ENCODE data around the gene BRD2. TPM values are rescaled to one million over a fixed set of nuclear protein-coding genes. Genes with fewer than 3 reads are reported as not detected.

Gene BRD2
- total and polyA plus RNA-seq, 7 experiments from 2014 or later, result 33.4 to 391 (median 342) TPM

GRCh38 chr6:33029328-33030184 lies 61.2 kb downstream of the BRD2 start:
- Mint-ChIP-seq H3K4me3 (peak overlapping the region in 1 of 10 donors; percentile 20), H3K4me1 (peaks cover 0 to 25% (median 0%) of the 10 kb centered on the region in 7 donors), H3K27me3 (peaks cover 3 to 51% (median 4%) of the 10 kb centered on the region in 5 donors), H3K36me3 (no peaks in the 10 kb centered on the region), H3K27ac (peak overlapping the region in 1 of 9 donors; percentile 85), H3K9me3 (peaks cover 0 to 4% (median under 1%) of the 10 kb centered on the region in 11 donors)
- H3K9me3 ChIP-seq (ENCODE audit: control insufficient read depth in 2 of 3, low read length in 3 of 3), result no peaks in the 10 kb centered on the region
- H3K27ac ChIP-seq (ENCODE audit: low read depth, low read length), result no peak overlapping the region
- POLR2A ChIA-PET, result no interaction called here
- CTCF ChIA-PET, result no interaction called here
- peaks cover 0 to 4% of the 10 kb centered on the region in 2 donors for H3K4me1 ChIP-seq (ENCODE audit: control insufficient read depth in 2 of 2, insufficient read depth in 2 of 2, low read length in 2 of 2)
- no peak overlapping the region for H3K4me3 ChIP-seq (ENCODE audit: low read length)
- ATAC-seq (peak; percentile 88), DNase-seq (no peak)
- intact Hi-C loops (cut with micrococcal nuclease), result loop anchor here in 1 of 2 donors (2.0 kb wide), 1 partner anchor 43 kb away; the partner anchor contains the start of gene HLA-DPA1
- H3K27me3 ChIP-seq (ENCODE audit: control insufficient read depth in 2 of 2, insufficient read depth in 2 of 2, low read length in 2 of 2), result no peaks in the 10 kb centered on the region
- no peaks in the 10 kb centered on the region for H3K36me3 ChIP-seq (ENCODE audit: control insufficient read depth in 2 of 3, insufficient read depth in 3 of 3, low read length in 3 of 3)

- Histone ChIP-seq H3K27me3 (ENCODE audit: control insufficient read depth in 2 of 2, insufficient read depth in 2 of 2, low read length in 2 of 2) (no peaks in the 10 kb centered on the region), H3K4me1 (ENCODE audit: control insufficient read depth in 2 of 2, insufficient read depth in 2 of 2, low read length in 2 of 2) (peaks cover 0 to 4% of the 10 kb centered on the region in 2 donors), H3K27ac (ENCODE audit: low read depth, low read length) (no peak overlapping the region), H3K36me3 (ENCODE audit: control insufficient read depth in 2 of 3, insufficient read depth in 3 of 3, low read length in 3 of 3) (no peaks in the 10 kb centered on the region), H3K9me3 (ENCODE audit: control insufficient read depth in 2 of 3, low read length in 3 of 3) (peaks cover 0 to 2% (median 0%) of the 10 kb centered on the region in 3 experiments), H3K4me3 (ENCODE audit: low read length) (no peak overlapping the region)
- Mint-ChIP-seq H3K9me3 (peaks cover 0 to 11% (median 5%) of the 10 kb centered on the region in 11 donors), H3K4me1 (peaks cover 0 to 22% (median 0%) of the 10 kb centered on the region in 7 donors), H3K27ac (peak overlapping the region in 1 of 9 donors; percentile 85), H3K36me3 (peaks cover 0 to 4% (median 3%) of the 10 kb centered on the region in 5 donors), H3K4me3 (no peak overlapping the region), H3K27me3 (peaks cover 9 to 54% (median 10%) of the 10 kb centered on the region in 5 donors)
- ChIA-PET CTCF (no interaction called here), POLR2A (no interaction called here)
- DNase-seq (no peak), ATAC-seq (no peak)
- intact Hi-C loops (cut with micrococcal nuclease), result no loop called here
These were observed 61.9 kb downstream of the BRD2 start for GRCh38 chr6:33030245-33030644.

Other genes with a start within 250 kb of the BRD2 start
- 10 to 100 TPM in 1 of 5 experiments, 1 to 10 TPM in 1, not detected in 3; 3.9 to 13.3 TPM for gene HLA-DQA2, start 227.2 kb upstream of the BRD2 start, total RNA-seq
- not detected for gene HLA-DQA2, start 227.2 kb upstream of the BRD2 start, polyA plus RNA-seq
- gene HLA-DQB2, start 205.1 kb upstream of the BRD2 start, total RNA-seq, result 10 to 100 TPM in 1 of 5 experiments, 1 to 10 TPM in 2, not detected in 2; 1.8 to 24.8 (median 3.5) TPM
- under 1 TPM in 1 of 2 donors, not detected in 1; 0.95 TPM for gene HLA-DQB2, start 205.1 kb upstream of the BRD2 start, polyA plus RNA-seq
- gene HLA-DOB, start 151.6 kb upstream of the BRD2 start, total RNA-seq, result 1 to 10 TPM; 1.7 to 7.7 (median 4.9) TPM
- under 1 TPM; 0.48 to 0.57 TPM for gene HLA-DOB, start 151.6 kb upstream of the BRD2 start, polyA plus RNA-seq
- 100 to 1,000 TPM in 4 of 5 experiments, 10 to 100 TPM in 1; 84.3 to 243 (median 117) TPM for gene TAP2, start 129.9 kb upstream of the BRD2 start, total RNA-seq
- 10 to 100 TPM; 26.4 to 36.4 TPM for gene TAP2, start 129.9 kb upstream of the BRD2 start, polyA plus RNA-seq
- 100 to 1,000 TPM; 111 to 419 (median 115) TPM for gene PSMB8, start 124.5 kb upstream of the BRD2 start, total RNA-seq
- 100 to 1,000 TPM; 322 to 378 TPM for gene PSMB8, start 124.5 kb upstream of the BRD2 start, polyA plus RNA-seq
- gene TAP1, start 114.9 kb upstream of the BRD2 start, total RNA-seq, result 100 to 1,000 TPM in 3 of 5 experiments, 10 to 100 TPM in 2; 92.1 to 500 (median 103) TPM
- 100 to 1,000 TPM; 162 to 274 TPM for gene TAP1, start 114.9 kb upstream of the BRD2 start, polyA plus RNA-seq
- gene PSMB9, start 114.4 kb upstream of the BRD2 start, total RNA-seq, result 100 to 1,000 TPM in 2 of 5 experiments, 10 to 100 TPM in 3; 70.3 to 452 (median 90.5) TPM
- 100 to 1,000 TPM; 385 to 389 TPM for gene PSMB9, start 114.4 kb upstream of the BRD2 start, polyA plus RNA-seq
- 10 to 100 TPM in 2 of 5 experiments, 1 to 10 TPM in 3; 7.8 to 82.5 (median 9.1) TPM for gene HLA-DMB, start 27.6 kb upstream of the BRD2 start, total RNA-seq
- 10 to 100 TPM in 1 of 2 donors, 1 to 10 TPM in 1; 8.2 to 11.9 TPM for gene HLA-DMB, start 27.6 kb upstream of the BRD2 start, polyA plus RNA-seq
- 100 to 1,000 TPM in 1 of 5 experiments, 10 to 100 TPM in 4; 12.5 to 120 (median 29.6) TPM for gene HLA-DMA, start 15.5 kb upstream of the BRD2 start, total RNA-seq
- gene HLA-DMA, start 15.5 kb upstream of the BRD2 start, polyA plus RNA-seq, result 10 to 100 TPM; 19.3 to 25.6 TPM
- gene HLA-DOA, start 41.0 kb downstream of the BRD2 start, total RNA-seq, result 10 to 100 TPM in 1 of 5 experiments, 1 to 10 TPM in 4; 3.0 to 10.5 (median 5.4) TPM
- gene HLA-DOA, start 41.0 kb downstream of the BRD2 start, polyA plus RNA-seq, result 1 to 10 TPM; 4.6 to 6.7 TPM
- 100 to 1,000 TPM in 2 of 5 experiments, 10 to 100 TPM in 3; 20.2 to 295 (median 45.6) TPM for gene HLA-DPA1, start 105.1 kb downstream of the BRD2 start, total RNA-seq
- gene HLA-DPA1, start 105.1 kb downstream of the BRD2 start, polyA plus RNA-seq, result 10 to 100 TPM; 21.1 to 67.0 TPM
- 100 to 1,000 TPM in 1 of 5 experiments, 10 to 100 TPM in 4; 13.7 to 308 (median 43.3) TPM for gene HLA-DPB1, start 107.4 kb downstream of the BRD2 start, total RNA-seq
- gene HLA-DPB1, start 107.4 kb downstream of the BRD2 start, polyA plus RNA-seq, result 10 to 100 TPM; 24.9 to 87.6 TPM
- gene COL11A2, start 223.9 kb downstream of the BRD2 start, total RNA-seq, result 1 to 10 TPM in 3 of 5 experiments, under 1 TPM in 2; 0.51 to 3.5 (median 2.5) TPM
- under 1 TPM in 1 of 2 donors, not detected in 1; 0.26 TPM for gene COL11A2, start 223.9 kb downstream of the BRD2 start, polyA plus RNA-seq
- 100 to 1,000 TPM in 1 of 5 experiments, 10 to 100 TPM in 4; 50.3 to 103 (median 76.2) TPM for gene RXRB, start 232.1 kb downstream of the BRD2 start, total RNA-seq
- 1 to 10 TPM; 7.6 to 9.4 TPM for gene RXRB, start 232.1 kb downstream of the BRD2 start, polyA plus RNA-seq
- 10 to 100 TPM; 19.1 to 51.9 (median 27.9) TPM for gene SLC39A7, start 232.3 kb downstream of the BRD2 start, total RNA-seq
- gene SLC39A7, start 232.3 kb downstream of the BRD2 start, polyA plus RNA-seq, result 10 to 100 TPM; 23.3 to 24.8 TPM
- 10 to 100 TPM in 4 of 5 experiments, 1 to 10 TPM in 1; 9.7 to 19.5 (median 10.7) TPM for gene HSD17B8, start 236.1 kb downstream of the BRD2 start, total RNA-seq
- 10 to 100 TPM; 62.6 to 67.0 TPM for gene HSD17B8, start 236.1 kb downstream of the BRD2 start, polyA plus RNA-seq
- gene RING1, start 239.9 kb downstream of the BRD2 start, total RNA-seq, result 10 to 100 TPM; 36.2 to 47.2 (median 44.5) TPM
- 10 to 100 TPM in 1 of 2 donors, 1 to 10 TPM in 1; 9.5 to 10.4 TPM for gene RING1, start 239.9 kb downstream of the BRD2 start, polyA plus RNA-seq